GM19193 (cell line): Measurements from ENCODE around the gene MARVELD2.
A peak's percentile ranks its signal among the peaks of the same experiment; 100 is the strongest.

Experiments used
- POLR2A ChIP-seq: IDR thresholded peaks from 4 replicates; pipeline ENCODE4 v1.6.1; 2011; ENCODE audit not compliant: insufficient read depth, insufficient read length; ENCODE audit errors: extremely low read depth

Gene MARVELD2

GRCh38 chr5:69414885-69415583 is at the start of gene MARVELD2:
Gene MARVELD2 (plus strand): TSS chr5:69415116. CDS start chr5:69419386, 4,270 bp downstream.
- no peak for TF ChIP-seq POLR2A

GRCh38 chr5:69367697-69368279 is 47.1 kb upstream of the MARVELD2 start:
- no peak for TF ChIP-seq POLR2A

GRCh38 chr5:69368458-69369339 is 46.2 kb upstream of the MARVELD2 start:
- TF ChIP-seq POLR2A = no peak

DNA sequence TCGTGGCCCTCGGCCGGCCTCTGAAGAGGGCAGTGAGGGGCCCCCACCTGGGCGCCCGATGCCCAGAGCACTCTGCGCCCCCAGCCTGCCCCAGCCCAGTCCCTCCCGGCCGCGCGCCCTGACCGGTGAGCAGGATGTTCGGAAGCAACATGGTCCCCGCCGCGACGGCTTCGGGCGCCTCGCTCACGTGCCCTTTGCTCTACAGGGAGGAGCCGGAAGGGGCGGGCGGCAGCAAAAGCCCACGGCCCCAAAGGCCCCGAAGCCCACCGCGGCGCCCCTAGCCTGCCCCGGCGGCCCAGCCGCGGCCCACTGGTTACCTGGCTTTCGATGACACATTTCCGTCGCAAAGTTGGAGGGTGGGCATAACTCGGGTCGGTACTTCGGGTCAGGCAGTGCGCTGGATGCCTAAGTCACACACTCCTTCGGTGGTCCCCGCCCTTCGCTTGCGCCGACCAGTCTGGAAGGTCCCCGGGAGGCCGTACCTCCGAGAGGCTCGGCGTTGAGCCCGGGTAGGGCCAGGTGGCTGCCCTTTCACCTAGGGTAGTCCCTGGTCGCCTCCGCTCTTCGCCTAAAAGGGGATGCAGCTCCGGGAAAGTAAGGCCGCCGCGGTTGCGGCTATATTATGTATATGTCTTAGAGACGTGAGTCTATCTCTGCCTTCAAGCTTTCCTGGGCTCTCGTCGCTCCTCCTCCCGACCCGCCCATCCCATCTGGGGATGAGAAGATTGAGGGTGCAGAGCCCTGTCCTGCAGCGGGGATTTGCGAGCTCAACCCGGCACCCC is 45.4 kb upstream of the MARVELD2 start, which contains the start of the genes AK6, RAD17 and TAF9:
Gene AK6, minus strand, starts transcription at position 181 of the 782 bp plus-strand sequence. Its CDS starts 30 bp downstream, at position 151.
Gene RAD17, plus strand, starts transcription at position 479 of the 782 bp plus-strand sequence. CDS start 2,391 bp downstream, outside the sequence.
Gene TAF9, minus strand, starts transcription at position 181 of the 782 bp plus-strand sequence. CDS start 3,783 bp downstream, outside the sequence.
- peak; percentile 91 for TF ChIP-seq POLR2A

- TF ChIP-seq POLR2A = no peak
Measured at GRCh38 chr5:69372394-69372793, 42.5 kb upstream of the MARVELD2 start.

DNA sequence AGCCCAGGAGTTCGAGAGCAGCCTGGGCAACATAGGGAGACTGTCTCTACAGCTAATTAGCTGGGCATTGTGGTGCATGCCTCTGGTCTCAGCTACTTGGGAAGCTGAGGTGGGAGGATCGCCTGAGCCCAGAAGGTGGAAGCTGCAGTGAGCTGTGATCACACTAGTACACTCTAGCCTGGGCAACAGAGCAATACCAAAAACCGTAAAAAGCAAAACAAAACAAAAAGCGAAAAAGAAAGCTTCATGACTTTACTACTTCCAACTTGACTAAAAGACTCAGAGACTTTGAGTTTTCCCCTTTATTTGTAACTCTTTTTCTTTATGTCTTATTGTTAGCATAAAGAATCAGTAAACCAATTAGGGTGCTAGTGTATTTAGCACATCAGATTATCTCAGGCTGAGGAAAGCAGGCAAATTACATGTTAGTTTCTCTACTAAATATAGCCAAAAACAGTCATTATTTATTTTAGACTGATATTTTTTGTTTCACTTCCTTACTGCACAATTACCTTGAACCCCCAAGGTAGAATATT is 39.9 kb upstream of the MARVELD2 start:
- TF ChIP-seq POLR2A = peak; percentile 35

GRCh38 chr5:69378376-69378775 is 36.5 kb upstream of the MARVELD2 start:
- no peak for TF ChIP-seq POLR2A

- TF ChIP-seq POLR2A = no peak
Measured at GRCh38 chr5:69404659-69405330, 10.1 kb upstream of the MARVELD2 start.

DNA sequence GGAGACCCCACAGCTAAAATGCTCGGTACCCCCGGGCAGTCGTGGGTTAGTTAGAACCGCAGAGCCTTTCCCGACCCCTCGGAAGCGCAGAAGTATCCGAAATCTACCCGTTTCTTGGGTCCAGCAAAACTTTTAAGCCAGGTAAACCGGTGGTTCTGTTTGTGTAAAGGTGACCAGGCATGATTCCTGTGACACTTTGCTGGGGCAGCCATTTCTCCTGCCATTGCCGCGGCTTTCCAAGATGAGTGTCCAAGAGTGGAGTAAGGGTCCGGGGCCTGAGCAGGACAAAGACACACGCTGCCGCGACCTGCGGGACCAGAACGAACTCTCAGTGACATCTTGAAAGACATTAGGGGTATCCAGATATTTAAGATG is 655 bp downstream of the MARVELD2 start:
- no peak for TF ChIP-seq POLR2A

GRCh38 chr5:69416180-69416579 is 1.3 kb downstream of the MARVELD2 start:
- no peak for TF ChIP-seq POLR2A

- TF ChIP-seq POLR2A = no peak
Measured at GRCh38 chr5:69416699-69417098, 1.8 kb downstream of the MARVELD2 start.

- no peak for TF ChIP-seq POLR2A
Measured at GRCh38 chr5:69418554-69418953, 3.6 kb downstream of the MARVELD2 start.

DNA sequence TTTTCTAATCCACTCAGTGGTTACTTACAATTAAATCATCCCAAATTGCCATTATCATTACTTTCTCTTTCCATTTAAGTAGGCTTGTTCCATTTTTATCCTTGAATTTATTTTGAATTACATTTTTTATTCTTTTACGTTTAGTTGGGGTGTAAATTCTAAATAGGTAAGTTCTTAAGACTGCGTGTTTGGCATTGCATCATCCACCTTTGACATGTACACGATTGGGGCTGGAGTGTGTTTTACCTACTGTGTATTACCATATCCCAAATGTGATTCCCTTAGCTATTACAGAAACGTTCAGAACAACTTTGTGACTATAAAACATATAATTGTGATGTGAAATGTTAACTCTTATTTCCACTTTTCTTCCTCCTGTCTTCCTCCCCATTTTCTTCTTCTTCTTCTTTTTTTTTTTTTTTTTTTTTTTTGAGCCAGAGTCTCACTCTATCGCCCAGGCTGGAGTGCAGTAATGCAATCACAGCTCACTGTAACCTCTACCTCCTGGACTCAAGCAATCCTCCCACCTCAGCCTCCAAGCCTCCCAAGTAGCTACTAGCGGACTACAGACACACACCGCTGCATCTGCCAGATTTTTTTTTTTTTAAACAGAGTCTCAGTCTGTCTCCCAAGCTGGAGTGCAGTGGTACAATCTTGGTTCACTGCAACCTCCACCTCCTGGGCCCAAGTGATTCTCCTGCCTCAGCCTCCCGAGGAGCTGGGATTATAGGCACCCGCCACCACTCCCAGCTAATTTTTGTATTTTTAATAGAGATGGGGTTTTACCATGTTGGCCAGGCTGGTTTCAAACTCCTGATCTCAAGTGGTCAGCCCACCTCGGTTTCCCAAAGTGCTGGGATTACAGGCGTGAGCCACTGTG is 16.7 kb downstream of the MARVELD2 start:
- TF ChIP-seq POLR2A = no peak
